K562 (cell line): Measurements from ENCODE around the gene CHI3L1. TPM values are rescaled to one million over a fixed set of nuclear protein-coding genes. Genes with fewer than 3 reads are reported as not detected.

Experiments
- ATAC-seq: fragments of 200-7000 bp; cut with Tn5 transposase; 3 replicates; pipeline ENCODE4 v1.9.1; 2020; ENCODE audit warnings: moderate library complexity
- BruUV-seq: library from RNA; stranded (reverse); fragments of 400-500 nt; replicated peaks from 2 replicates; lab custom pipeline; 2021; lab: Mats Ljungman, UMichigan
- CTCF ChIA-PET: fragments of 300-600 bp; formaldehyde crosslinking; extraction: SDS; loops from one replicate; lab custom pipeline; 2021; ENCODE audit warnings: low intra/inter-chr PET ratio; lab: Yijun Ruan, JAX
- POLR2A ChIA-PET: fragments of 300-600, 350-650 bp; sonication (Branson Sonifier 250); formaldehyde crosslinking; extraction: SDS; loops from one replicate; lab custom pipeline; 2021; ENCODE audit warnings: antibody characterized with exemption, inconsistent platforms; lab: Yijun Ruan, JAX
- DNase-seq, 4 experiments: peaks; one replicate each; pipeline versions ENCODE4 v3.0.0 to v3.0.0-alpha.2; 2011 to 2018; ENCODE audit warnings: low spot score in 3 of 4, mixed read lengths in 3 of 4; ENCODE audit errors: extremely low read depth in 1 of 4
- FAIRE-seq: peaks from 2 replicates; lab custom pipeline; 2011; peaks lifted over from hg19 to GRCh38; lab: Jason Lieb, UNC
- H2AFZ ChIP-seq: 2 replicates; pipeline ENCODE4 v1.6.0; 2011; ENCODE audit warnings: low read depth, low read length, control low read depth, inconsistent platforms
- H3K27ac ChIP-seq: fragments of 200-600 bp; 3 replicates; pipeline ENCODE4 v1.8.0; 2011; ENCODE audit warnings: low read depth, mild to moderate bottlenecking, control low read depth, inconsistent platforms, low read length, moderate library complexity, mixed read lengths; ENCODE audit errors: extremely low read depth
- H3K27me3 ChIP-seq, 2 experiments: fragments of 300-600 bp in 1 of 2; 2 replicates in 1 of 2; 3 replicates in 1 of 2; pipeline versions ENCODE4 v1.6.0 to v1.8.0; 2011; ENCODE audit warnings: inconsistent platforms in 2 of 2, low read length in 2 of 2, mild to moderate bottlenecking in 1 of 2, mixed read lengths in 1 of 2, moderate library complexity in 1 of 2; ENCODE audit not compliant: control insufficient read depth in 2 of 2, insufficient read depth in 2 of 2
- H3K36me3 ChIP-seq: fragments of 300-600 bp; 3 replicates; pipeline ENCODE4 v1.8.0; 2011; ENCODE audit warnings: mild to moderate bottlenecking, low read length, inconsistent platforms; ENCODE audit not compliant: control insufficient read depth, insufficient read depth
- H3K4me1 ChIP-seq, 2 experiments: fragments of 200-600 bp in 1 of 2; replicated peaks in 1 of 2; 2 replicates in 1 of 2; 3 replicates in 1 of 2; pipeline versions ENCODE4 v1.5.1 to v1.8.0; 2011; ENCODE audit warnings: inconsistent platforms in 2 of 2, low read length in 2 of 2, mild to moderate bottlenecking in 1 of 2, mixed read lengths in 1 of 2, moderate library complexity in 1 of 2; ENCODE audit not compliant: control insufficient read depth in 2 of 2, insufficient read depth in 2 of 2
- H3K4me2 ChIP-seq: 2 replicates; pipeline ENCODE4 v1.6.1; 2011; ENCODE audit warnings: low read length, control low read depth, inconsistent platforms, mixed read lengths; ENCODE audit not compliant: insufficient read depth
- H3K4me3 ChIP-seq: fragments of 200-600 bp; sonication (generic), shearing (Covaris generic); 2 replicates; pipeline ENCODE4 v1.5.1; 2016; ENCODE audit warnings: control low read depth, inconsistent platforms
- H3K79me2 ChIP-seq: fragments of 200-600 bp; 3 replicates; pipeline ENCODE4 v1.8.0; 2011; ENCODE audit warnings: low read length, inconsistent platforms; ENCODE audit not compliant: control insufficient read depth, insufficient read depth
- H3K9ac ChIP-seq, 2 experiments: 2 replicates each; pipeline versions ENCODE4 v1.6.0 to v1.6.1; 2011; ENCODE audit warnings: low read depth in 2 of 2, low read length in 2 of 2, control low read depth in 1 of 2, inconsistent platforms in 1 of 2, mild to moderate bottlenecking in 1 of 2, mixed read lengths in 1 of 2; ENCODE audit not compliant: insufficient read depth in 1 of 2
- H3K9me1 ChIP-seq: one replicate; pipeline ENCODE4 v1.6.0; 2011; ENCODE audit warnings: inconsistent platforms, mild to moderate bottlenecking, low read length, moderate library complexity; ENCODE audit not compliant: control insufficient read depth, insufficient read depth
- H3K9me3 ChIP-seq: replicated peaks from 2 replicates; pipeline ENCODE4 v1.5.1; 2011; ENCODE audit warnings: low read depth, low read length, inconsistent platforms; ENCODE audit not compliant: control insufficient read depth, insufficient read depth
- H4K20me1 ChIP-seq: replicated peaks from 2 replicates; pipeline ENCODE4 v1.6.1; 2011; ENCODE audit warnings: low read length, inconsistent platforms, mixed read lengths; ENCODE audit not compliant: control insufficient read depth, insufficient read depth
- ARNT ChIP-seq, 2 experiments: fragments of 450-650 bp; IDR thresholded peaks; 2 replicates each; pipeline ENCODE4 v1.6.1; 2016; ENCODE audit warnings: mild to moderate bottlenecking in 1 of 2
- KLF1 ChIP-seq: fragments of 450-650 bp; IDR thresholded peaks from 2 replicates; pipeline ENCODE4 v1.6.1; 2016; ENCODE audit warnings: missing genetic modification characterization, missing compliant biosample characterization
- NCOA1 ChIP-seq: fragments of 450-650 bp; IDR thresholded peaks from 2 replicates; pipeline ENCODE4 v1.6.1; 2016; ENCODE audit warnings: low read depth
- STAT5B ChIP-seq: fragments of 250-450 bp; sonication (Bioruptor Pico); IDR thresholded peaks from 2 replicates; pipeline ENCODE4 v1.8.0; 2021; ENCODE audit warnings: mild to moderate bottlenecking, inconsistent platforms
- ZNF140 ChIP-seq: fragments of 250-450 bp; sonication (Bioruptor Pico); IDR thresholded peaks from 2 replicates; pipeline ENCODE4 v1.8.0; 2021; ENCODE audit warnings: moderate library complexity, mild to moderate bottlenecking, inconsistent platforms
- WGBS: fragments of 100-300 bp; shearing (Covaris generic); methylation state at CpG from one replicate; pipeline ENCODE4 v1.1.6; 2016; ENCODE audit warnings: low coverage, mixed read lengths; ENCODE audit not compliant: insufficient coverage; ENCODE audit errors: missing lambda C conversion rate; 5-methylcytosine and 5-hydroxymethylcytosine counted together
- in situ Hi-C: fragments of 300-500 bp; cut with MboI; formaldehyde crosslinking; loops from 4 replicates; pipeline ENCODE4 v1.15.0; 2018; ENCODE audit warnings: inconsistent platforms, mixed read lengths
- intact Hi-C: fragments of 100-400 bp; cut with micrococcal nuclease; formaldehyde crosslinking; loops from 2 replicates; pipeline ENCODE4 v1.14.2; 2022
- polyA plus RNA-seq, 8 experiments: library from polyadenylated mRNA; depleted of rRNA in 4 of 8; stranded (reverse) in 5 of 8; unstranded in 3 of 8; fragments of >200 nt; fragmentation: Nextera tagmentation in 2 of 8; fragmentation: Illumina TruSeq in 1 of 8; extraction: Ambion mirVana in 2 of 8; extraction: Trizol in 1 of 8; gene quantifications; 2 replicates each; pipeline versions ENCODE4 v1.2.1 to v1.2.3, GENCODE V29; 2011 to 2014; ENCODE audit warnings: inconsistent platforms in 1 of 8, missing spikeins in 1 of 8
- total RNA-seq, 7 experiments: library from RNA; depleted of rRNA in 6 of 7; stranded (reverse); fragments of >200 nt in 6 of 7; fragmentation: Illumina TruSeq in 2 of 7; extraction: Trizol in 2 of 7; gene quantifications; 2 replicates each; pipeline versions ENCODE4 v1.2.1 to v1.2.3, GENCODE V29; 2011 to 2021; ENCODE audit warnings: low replicate concordance in 1 of 7
- TF ChIP-seq, protein P1 (sequence below), 2 experiments: fragments of 450-650 bp in 1 of 2; sonication (generic) in 1 of 2; formaldehyde crosslinking; conservative IDR thresholded peaks; 2 replicates each; pipeline versions ENCODE4 v1.4.0 to v1.8.1; 2020 to 2022; ENCODE audit warnings: mild to moderate bottlenecking in 1 of 2, missing genetic modification reagents in 1 of 2
- TF ChIP-seq, protein P2 (sequence below): sonication (generic); formaldehyde crosslinking; IDR thresholded peaks from 2 replicates; pipeline ENCODE4 v1.8.0; 2022; ENCODE audit warnings: missing genetic modification reagents, mild to moderate bottlenecking, borderline replicate concordance
- TF ChIP-seq, protein P3 (sequence below): sonication (generic); formaldehyde crosslinking; IDR thresholded peaks from 2 replicates; pipeline ENCODE4 v1.8.1; 2022; ENCODE audit warnings: missing genetic modification reagents

Gene CHI3L1
- total and polyA plus RNA-seq, 9 of the 15 experiments (the other 6 are each of a cell fraction or from before 2014, with no cell fraction given): not detected

DNA sequence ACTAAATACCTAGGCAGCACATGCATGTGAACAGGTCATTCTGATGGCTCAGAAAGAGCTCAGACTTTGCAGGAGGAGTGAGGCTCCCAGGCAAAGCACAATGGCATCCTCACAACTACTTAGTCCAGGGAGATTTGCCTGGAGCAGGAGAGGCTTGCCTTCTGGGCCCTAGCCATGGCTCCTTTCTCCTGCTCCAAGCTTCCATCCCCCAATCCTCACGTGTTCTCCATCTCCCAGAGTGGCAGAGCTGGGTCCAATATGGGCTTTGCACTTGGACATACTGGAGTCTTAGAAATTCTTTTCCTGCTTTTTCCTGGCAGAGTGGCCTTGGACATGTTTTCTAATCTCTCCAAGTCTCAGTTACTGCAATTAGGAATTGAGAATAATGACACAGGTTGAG lies 26.7 kb downstream of the CHI3L1 start:
- DNase-seq (no peak), FAIRE-seq (no peak), ATAC-seq (no peak)
- H4K20me1 ChIP-seq: no peaks in the 10 kb centered on the region
- H3K4me1 ChIP-seq: no peaks in the 10 kb centered on the region
- H3K9me1 ChIP-seq: no peaks in the 10 kb centered on the region
- in situ Hi-C loops: no loop called here
- H3K27ac ChIP-seq: no peak overlapping the region
- no peak overlapping the region for H2AFZ ChIP-seq
- H3K36me3 ChIP-seq: no peaks in the 10 kb centered on the region
- 0% methylated on average over 1 of the region's 1 CpG for WGBS
- no peaks in the 10 kb centered on the region for H3K9me3 ChIP-seq
- no TSS peak for BruUV-seq
- intact Hi-C loops: no loop called here
- CTCF ChIA-PET: no interaction called here
- no peak overlapping the region for H3K9ac ChIP-seq
- H3K4me2 ChIP-seq: no peak overlapping the region
- no peaks in the 10 kb centered on the region for H3K79me2 ChIP-seq
- peaks cover 12 to 49% of the 10 kb centered on the region in 2 experiments; a peak in 4 of 5 replicates for H3K27me3 ChIP-seq
- TF ChIP-seq, protein P1, sequence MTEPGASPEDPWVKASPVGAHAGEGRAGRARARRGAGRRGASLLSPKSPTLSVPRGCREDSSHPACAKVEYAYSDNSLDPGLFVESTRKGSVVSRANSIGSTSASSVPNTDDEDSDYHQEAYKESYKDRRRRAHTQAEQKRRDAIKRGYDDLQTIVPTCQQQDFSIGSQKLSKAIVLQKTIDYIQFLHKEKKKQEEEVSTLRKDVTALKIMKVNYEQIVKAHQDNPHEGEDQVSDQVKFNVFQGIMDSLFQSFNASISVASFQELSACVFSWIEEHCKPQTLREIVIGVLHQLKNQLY (CRISPR knock-in tag; conservative IDR thresholded peaks at IDR 0.05): no peak
- no peak for TF ChIP-seq ZNF140 (CRISPR knock-in tag)
- no peak for TF ChIP-seq KLF1 (tag)
- no peak for TF ChIP-seq ARNT (IDR thresholded peaks at IDR 0.05)
- TF ChIP-seq, protein P2, sequence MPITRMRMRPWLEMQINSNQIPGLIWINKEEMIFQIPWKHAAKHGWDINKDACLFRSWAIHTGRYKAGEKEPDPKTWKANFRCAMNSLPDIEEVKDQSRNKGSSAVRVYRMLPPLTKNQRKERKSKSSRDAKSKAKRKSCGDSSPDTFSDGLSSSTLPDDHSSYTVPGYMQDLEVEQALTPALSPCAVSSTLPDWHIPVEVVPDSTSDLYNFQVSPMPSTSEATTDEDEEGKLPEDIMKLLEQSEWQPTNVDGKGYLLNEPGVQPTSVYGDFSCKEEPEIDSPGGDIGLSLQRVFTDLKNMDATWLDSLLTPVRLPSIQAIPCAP (CRISPR knock-in tag): no peak
- TF ChIP-seq, protein P3, sequence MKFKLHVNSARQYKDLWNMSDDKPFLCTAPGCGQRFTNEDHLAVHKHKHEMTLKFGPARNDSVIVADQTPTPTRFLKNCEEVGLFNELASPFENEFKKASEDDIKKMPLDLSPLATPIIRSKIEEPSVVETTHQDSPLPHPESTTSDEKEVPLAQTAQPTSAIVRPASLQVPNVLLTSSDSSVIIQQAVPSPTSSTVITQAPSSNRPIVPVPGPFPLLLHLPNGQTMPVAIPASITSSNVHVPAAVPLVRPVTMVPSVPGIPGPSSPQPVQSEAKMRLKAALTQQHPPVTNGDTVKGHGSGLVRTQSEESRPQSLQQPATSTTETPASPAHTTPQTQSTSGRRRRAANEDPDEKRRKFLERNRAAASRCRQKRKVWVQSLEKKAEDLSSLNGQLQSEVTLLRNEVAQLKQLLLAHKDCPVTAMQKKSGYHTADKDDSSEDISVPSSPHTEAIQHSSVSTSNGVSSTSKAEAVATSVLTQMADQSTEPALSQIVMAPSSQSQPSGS (CRISPR knock-in tag): no peak
- no peak for TF ChIP-seq STAT5B (CRISPR knock-in tag)
- TF ChIP-seq NCOA1: no peak
- H3K4me3 ChIP-seq: no peak overlapping the region
- POLR2A ChIA-PET: interaction anchor here (0.9 kb wide), 1 partner anchor 11 kb away, joined by 3 read pairs; no protein-coding TSS in a partner anchor
